GM19463 (cell line): ENCODE measurements around the gene MAPK14.
A peak's percentile ranks its signal among the peaks of the same experiment; 100 is the strongest.
"Not testable (repeated sequence)": the region's sequence is repeated elsewhere in the genome, so short reads cannot be mapped to it uniquely, and the experiment has no call there.

Experiments used
- ATAC-seq: cut with Tn5 transposase; IDR thresholded peaks from one replicate; pipeline ENCODE4 v1.9.1; 2021; ENCODE audit warnings: mild to moderate bottlenecking, moderate library complexity; ENCODE audit not compliant: unreplicated experiment

MAPK14 gene

GRCh38 chr6:36027501-36028087 lies at the start of gene MAPK14:
Gene MAPK14 (plus strand): TSS chr6:36027808. CDS start chr6:36028158, 350 bp downstream.
- ATAC-seq: peak; percentile 81

DNA sequence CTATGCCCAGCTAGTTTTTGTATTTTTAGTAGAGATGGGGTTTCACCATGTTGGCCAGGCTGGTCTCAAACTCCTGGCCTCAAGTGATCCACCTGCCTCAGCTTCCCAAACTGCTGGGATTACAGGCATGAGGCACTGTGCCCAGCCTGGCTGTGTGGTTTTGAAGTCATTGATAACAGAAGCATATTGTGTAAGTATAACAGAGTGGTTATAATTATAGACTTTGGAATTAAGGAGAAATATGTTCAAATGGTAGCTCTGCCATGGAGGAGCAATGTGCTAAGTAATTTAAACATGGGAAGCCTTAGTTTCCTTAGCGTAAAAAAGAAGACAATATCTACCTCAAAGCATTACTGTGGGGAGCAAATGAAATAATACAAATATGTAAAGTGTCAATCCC lies 47.5 kb upstream of the MAPK14 start:
- ATAC-seq: not testable (repeated sequence)

DNA sequence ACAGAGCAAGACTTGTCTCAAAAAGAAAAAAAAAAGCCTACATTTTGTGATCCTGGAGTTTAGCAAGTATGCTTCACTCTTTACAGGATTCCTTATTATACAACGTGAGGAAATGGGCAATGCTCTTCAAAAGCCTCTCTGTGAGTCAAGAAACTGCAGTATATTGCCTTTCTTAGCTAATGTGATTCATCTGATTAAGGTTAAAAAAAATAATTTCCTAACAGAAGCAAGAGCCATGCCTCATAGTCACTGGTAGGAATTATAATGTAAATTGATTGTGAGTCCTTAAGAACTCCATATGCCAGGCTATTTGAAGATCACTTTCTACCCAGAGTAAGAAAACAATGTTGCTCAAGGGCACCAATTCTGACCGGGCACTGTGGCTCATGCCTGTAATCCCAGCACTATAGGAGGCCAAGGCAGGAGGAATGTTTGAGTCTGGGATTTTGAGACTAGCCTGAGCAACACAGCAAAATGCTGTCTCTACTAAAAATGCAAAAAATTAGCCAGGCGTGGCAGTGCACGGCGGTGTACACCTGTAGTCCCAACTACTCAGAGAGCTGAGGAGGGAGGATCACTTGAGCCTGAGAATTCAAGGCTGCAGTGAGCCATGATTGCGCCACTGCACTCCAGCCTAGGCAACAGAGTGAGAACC lies 46.5 kb upstream of the MAPK14 start:
- ATAC-seq: no peak

DNA sequence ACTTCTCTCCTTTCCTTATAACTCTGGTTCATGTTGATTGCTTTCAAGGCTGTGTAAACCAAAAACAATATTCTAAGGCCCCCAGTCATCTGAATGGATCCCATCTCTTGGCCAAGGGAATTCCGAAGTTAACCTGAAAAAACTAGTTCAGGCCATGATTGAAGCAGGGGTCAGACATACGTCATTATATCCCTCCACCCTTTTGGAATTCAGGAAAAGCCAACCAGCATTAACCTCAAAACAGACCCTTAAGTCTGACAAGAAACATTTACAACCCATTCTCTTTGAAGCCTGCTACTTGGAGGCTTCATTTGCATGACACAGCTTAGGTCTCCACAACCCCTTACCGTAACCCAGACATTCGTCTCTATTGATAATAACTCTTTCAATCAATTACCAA lies 42.9 kb upstream of the MAPK14 start:
- ATAC-seq: no peak

GRCh38 chr6:35988047-35988446 lies 39.6 kb upstream of the MAPK14 start:
- not testable (repeated sequence) for ATAC-seq

GRCh38 chr6:35993150-35993549 lies 34.5 kb upstream of the MAPK14 start:
- ATAC-seq: no peak

DNA sequence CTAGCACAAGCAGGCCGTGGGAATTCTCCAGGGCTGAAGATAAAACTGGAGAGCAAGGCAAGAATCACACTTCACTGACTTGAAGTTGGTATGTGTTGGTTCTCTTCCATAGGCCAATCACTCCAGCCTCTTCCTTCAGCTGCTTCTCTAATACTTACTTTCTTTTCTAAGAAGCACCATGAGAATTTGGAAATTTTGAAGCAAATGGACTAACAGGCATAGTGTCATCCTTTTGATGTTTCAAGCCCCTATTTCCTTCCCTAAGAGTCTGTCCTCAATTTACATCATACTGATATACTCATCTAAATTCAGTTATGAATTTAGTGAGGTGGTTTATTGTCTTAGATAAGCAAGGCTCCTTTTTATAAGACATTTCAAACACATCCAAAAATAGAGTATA lies 27.2 kb upstream of the MAPK14 start:
- ATAC-seq: no peak

DNA sequence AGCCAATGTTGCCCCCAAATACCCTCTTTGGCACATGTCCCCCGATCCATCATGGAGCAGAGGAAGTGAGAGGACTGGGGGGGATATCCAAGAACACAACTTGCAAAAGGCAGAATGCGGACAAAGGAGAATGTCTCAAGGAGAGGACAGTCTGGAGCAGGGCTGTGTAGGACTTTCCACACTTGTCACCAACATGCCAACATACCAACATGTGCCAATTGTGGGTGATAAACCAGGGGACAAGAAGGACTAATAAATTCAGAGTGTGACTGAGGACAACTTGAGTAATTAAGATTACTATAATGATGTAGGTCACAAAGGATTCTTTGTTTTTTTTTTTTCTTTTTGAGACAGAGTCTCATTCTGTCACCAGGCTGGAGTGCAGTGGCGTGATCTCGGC lies 11.9 kb upstream of the MAPK14 start:
- no peak for ATAC-seq

- ATAC-seq: no peak
These were observed 9.3 kb upstream of the MAPK14 start for GRCh38 chr6:36018339-36018738.

DNA sequence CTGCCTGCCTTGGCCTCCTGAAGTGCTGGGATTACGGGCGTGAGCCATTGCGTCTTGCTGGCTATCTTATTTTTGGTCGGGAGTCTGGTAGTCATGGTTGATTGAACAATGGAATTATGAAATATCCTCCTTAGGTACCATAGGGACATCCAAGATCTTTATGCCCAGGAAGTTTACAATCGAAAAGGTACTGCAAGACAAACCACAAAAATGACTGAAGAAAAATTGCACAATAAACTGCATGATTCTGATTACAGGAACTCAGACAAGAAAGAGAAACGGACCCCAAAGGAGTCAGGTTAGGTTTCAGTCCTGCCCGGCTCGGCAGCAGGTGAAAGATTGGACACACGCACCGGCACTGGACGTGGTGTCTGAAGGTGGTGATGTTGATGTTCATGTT lies 8.4 kb upstream of the MAPK14 start:
- ATAC-seq: no peak

- no peak for ATAC-seq
These were observed 7.5 kb upstream of the MAPK14 start for GRCh38 chr6:36020154-36020553.

GRCh38 chr6:36023996-36024795 lies 3.4 kb upstream of the MAPK14 start, which contains the start of gene SLC26A8:
Gene SLC26A8 (minus strand): TSS chr6:36024641. CDS start chr6:36019707, 4,934 bp downstream.
- ATAC-seq: no peak

- no peak for ATAC-seq
These were observed 2.2 kb upstream of the MAPK14 start for GRCh38 chr6:36025260-36025931.

DNA sequence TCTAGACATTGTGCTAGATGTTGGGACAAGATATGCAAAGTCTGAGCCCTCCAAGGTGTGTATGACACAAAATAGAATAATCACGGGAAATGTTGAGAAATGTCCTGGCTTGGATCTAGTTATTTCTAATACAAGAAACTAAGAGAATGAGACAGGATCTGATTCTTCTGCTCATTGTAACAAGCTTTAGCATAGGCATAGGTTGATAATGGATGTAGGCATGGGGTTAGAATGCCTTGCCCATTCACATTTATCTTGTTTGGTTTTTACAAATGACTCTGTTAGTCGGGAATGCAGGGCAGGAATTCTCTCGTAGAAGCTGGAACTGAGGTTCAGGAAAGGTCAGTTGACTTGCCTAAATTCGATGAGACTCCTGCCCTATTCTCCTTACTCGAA lies 1.7 kb upstream of the MAPK14 start:
- no peak for ATAC-seq

DNA sequence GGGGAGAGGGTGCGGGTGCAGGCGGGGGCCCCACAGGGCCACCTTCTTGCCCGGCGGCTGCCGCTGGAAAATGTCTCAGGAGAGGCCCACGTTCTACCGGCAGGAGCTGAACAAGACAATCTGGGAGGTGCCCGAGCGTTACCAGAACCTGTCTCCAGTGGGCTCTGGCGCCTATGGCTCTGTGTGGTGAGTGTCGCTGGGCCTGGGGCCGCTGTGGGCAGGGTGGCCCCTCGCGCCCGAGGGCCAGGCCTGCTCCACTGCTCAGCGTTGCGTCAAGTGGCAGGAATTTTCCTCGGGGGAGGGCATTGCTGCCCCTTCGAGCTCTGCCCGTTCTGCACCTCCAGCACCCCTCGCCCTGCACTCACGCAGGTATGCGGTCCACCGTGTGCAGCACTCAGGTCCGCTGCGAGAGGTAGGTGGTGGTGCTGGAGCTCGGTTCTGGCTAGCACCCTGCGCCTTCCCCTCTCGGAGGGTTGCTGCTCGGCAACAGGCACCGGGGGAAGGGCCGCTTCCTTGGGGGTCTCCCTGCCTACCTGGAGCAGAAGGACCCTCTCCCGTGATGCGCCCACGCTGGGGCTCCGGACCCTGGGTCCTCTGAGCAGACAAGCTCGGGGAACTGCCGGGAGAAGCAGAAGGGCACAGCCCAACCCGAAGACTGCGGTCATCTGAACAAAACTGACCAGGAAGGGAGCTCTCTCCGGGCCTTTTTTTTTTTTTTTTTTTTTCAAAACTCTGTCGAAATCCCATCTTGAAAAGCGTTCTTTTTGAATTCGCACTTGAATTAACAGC lies 674 bp downstream of the MAPK14 start:
- peak; percentile 16 for ATAC-seq

DNA sequence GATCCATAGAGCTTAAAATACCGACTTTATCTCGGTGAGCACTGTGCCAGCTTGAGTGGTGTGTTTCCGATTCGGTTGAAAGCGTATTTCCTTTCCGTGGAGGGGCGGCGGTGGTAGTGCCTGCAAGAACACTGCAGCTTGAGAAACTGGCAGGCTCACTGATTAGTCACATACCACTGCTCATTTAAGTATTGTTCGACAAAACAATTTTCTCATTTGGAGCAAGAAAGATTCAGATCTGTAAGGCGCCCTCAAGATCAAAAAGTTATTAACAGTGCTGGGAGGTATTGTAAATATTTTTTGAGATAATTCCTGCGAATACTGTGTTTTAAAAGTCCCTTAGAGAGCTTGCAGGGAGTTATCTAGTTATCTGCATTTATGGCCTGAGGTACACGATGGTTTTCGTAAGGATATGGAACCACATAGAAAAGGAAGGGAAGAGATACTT lies 1.3 kb downstream of the MAPK14 start:
- no peak for ATAC-seq

- ATAC-seq: no peak
These were observed 1.9 kb downstream of the MAPK14 start for GRCh38 chr6:36029464-36029863.

DNA sequence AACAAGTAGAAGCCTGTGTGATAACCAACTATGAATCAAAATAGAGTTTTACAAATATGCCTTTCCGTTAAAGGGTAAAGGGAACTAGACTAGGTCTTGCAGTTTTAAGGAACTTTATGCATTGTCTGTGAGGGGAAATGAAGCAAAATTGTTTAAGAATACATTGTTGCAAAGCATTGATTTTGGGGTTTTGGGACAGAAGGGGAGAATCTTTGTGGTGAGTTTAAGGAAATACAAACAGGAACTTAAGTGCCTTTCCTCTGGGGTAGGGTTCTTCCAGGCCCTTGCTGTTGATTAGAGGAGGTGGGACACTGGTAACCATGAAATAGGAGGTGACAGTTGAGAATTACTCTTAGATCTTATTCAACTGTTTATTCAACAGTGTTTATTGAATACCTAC lies 4.7 kb downstream of the MAPK14 start:
- ATAC-seq: no peak

GRCh38 chr6:36033144-36033543 lies 5.5 kb downstream of the MAPK14 start:
- ATAC-seq: not testable (repeated sequence)

DNA sequence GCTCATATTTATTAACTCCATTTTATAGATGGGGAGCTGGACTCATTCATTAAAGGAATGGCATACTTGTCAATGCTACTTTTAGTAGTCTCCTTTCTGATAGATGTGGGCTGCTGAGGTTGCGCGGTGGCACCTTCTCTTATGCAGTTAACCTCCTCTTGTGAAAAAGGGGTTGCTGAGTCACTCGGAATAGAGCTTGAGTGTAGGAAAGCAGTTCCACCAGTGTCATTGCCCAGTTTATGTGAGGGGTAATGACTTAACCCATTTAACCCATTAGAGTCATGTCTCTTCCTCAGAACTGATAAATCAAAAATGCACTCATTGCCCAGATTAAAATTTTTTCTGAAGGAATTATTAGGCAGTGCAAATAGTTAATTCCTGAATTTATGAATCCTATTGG lies 6.3 kb downstream of the MAPK14 start:
- ATAC-seq: no peak

GRCh38 chr6:36034441-36034840 lies 6.8 kb downstream of the MAPK14 start:
- no peak for ATAC-seq
